22Rv1 (cell line): ENCODE measurements around the gene TTC7B.

Experiments
- H3K27ac ChIP-seq: fragments of 450-650 bp; 2 replicates; pipeline ENCODE4 v1.5.1; 2017
- ZFX ChIP-seq: fragments of 450-650 bp; IDR thresholded peaks from 2 replicates; pipeline ENCODE4 v1.6.1; 2017; ENCODE audit warnings: antibody characterized with exemption, borderline replicate concordance
- TF ChIP-seq, protein P1 (sequence below): fragments of 450-650 bp; IDR thresholded peaks from 2 replicates; pipeline ENCODE4 v1.5.1; 2017; ENCODE audit warnings: mild to moderate bottlenecking

The TTC7B gene

DNA sequence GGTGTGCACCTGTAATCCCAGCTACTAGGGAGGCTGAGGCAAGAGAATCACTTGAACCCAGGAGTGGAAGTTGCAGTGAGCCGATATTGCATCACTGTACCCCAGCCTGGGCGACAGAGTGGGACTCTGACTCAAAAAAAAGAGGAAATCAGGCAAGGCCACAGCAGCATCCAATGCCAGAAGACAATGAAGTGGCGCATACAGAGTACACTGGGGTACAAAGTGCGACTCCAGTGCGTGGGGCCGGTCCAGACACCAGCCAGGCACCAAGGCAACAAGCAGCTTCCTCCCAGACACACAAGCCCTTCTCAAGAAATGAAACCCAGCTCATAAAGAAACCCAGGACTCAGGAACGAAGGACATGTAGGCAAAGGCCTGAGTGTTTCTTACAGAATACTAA is 28.2 kb downstream of the TTC7B start:
- TF ChIP-seq, protein P1, sequence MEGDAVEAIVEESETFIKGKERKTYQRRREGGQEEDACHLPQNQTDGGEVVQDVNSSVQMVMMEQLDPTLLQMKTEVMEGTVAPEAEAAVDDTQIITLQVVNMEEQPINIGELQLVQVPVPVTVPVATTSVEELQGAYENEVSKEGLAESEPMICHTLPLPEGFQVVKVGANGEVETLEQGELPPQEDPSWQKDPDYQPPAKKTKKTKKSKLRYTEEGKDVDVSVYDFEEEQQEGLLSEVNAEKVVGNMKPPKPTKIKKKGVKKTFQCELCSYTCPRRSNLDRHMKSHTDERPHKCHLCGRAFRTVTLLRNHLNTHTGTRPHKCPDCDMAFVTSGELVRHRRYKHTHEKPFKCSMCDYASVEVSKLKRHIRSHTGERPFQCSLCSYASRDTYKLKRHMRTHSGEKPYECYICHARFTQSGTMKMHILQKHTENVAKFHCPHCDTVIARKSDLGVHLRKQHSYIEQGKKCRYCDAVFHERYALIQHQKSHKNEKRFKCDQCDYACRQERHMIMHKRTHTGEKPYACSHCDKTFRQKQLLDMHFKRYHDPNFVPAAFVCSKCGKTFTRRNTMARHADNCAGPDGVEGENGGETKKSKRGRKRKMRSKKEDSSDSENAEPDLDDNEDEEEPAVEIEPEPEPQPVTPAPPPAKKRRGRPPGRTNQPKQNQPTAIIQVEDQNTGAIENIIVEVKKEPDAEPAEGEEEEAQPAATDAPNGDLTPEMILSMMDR = no peak
- TF ChIP-seq ZFX = no peak
- H3K27ac ChIP-seq = no peak overlapping the region

GRCh38 chr14:90785876-90786450 is 30.3 kb downstream of the TTC7B start:
- no peak overlapping the region for H3K27ac ChIP-seq
- TF ChIP-seq, protein P1 = no peak
- no peak for TF ChIP-seq ZFX

- no peak for TF ChIP-seq ZFX
- TF ChIP-seq, protein P1 = peak; percentile 39
- no peak overlapping the region for H3K27ac ChIP-seq
Measured at GRCh38 chr14:90785471-90785870, 30.8 kb downstream of the TTC7B start.

DNA sequence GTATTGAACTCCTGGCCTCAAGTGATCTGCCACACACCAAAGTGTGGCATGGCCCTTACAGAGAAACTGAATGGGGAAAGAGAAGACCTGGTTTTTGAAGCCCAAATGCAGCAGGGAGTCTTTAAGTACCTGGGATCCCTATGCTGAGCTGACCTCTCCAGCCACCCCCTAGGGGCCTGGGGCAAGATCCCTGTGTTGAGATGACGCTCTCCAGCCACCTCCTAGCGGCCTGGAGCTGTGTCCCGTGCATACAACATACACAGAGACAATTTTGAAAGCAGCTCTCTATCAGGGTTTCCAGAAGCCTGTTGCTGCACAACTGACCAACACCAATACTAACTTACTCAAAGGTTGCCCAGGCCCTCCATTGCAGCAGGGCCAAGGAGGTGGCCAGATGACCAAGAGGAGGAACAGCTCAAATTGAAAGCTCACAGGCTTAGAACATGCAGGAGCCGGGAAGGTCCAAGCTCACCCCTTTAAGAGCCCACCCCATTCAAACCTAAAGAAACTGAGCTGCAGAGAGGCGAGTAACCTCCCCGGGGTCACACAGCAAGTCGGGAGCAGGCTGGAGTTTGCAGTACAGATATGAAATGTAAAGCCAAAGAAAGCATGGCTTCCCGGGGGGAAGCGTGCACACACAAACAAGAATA is 31.5 kb downstream of the TTC7B start:
- no peak overlapping the region for H3K27ac ChIP-seq

DNA sequence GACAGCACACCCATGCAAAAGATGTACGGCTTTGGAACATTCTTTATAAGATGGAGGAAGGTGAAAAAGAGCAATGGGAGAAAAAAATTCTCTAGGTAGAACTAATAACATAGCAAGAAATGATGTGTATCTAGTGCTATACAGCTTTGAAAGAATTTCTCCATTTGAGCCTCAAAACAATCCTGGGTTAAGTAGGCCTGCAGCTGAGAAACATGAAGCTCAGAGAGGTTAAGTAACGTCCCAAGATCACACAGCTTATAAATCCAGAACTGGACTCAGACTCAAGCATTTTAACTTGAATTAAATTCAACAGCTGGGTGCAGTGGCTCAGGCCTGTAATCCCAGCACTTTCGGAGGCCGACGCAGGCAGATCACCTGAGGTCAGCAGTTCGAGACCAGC is 32.9 kb downstream of the TTC7B start:
- TF ChIP-seq ZFX = no peak
- TF ChIP-seq, protein P1 = no peak
- H3K27ac ChIP-seq = no peak overlapping the region

More for the DNA sequence above, 31.5 kb downstream of the TTC7B start:
- TF ChIP-seq, protein P1 = no peak
- no peak for TF ChIP-seq ZFX

- H3K27ac ChIP-seq = no peak overlapping the region
- TF ChIP-seq, protein P1 = no peak
- TF ChIP-seq ZFX = no peak
Measured at GRCh38 chr14:90782892-90783291, 33.3 kb downstream of the TTC7B start.

GRCh38 chr14:90781876-90782275 is 34.4 kb downstream of the TTC7B start:
- no peak for TF ChIP-seq ZFX
- TF ChIP-seq, protein P1 = no peak
- no peak overlapping the region for H3K27ac ChIP-seq
